ENCODE results near the gene CDCP1. TPM values are rescaled to one million over a fixed set of nuclear protein-coding genes. Genes with fewer than 3 reads are reported as not detected.

CDCP1 gene
- total RNA-seq, 1 donor, result 7.6 TPM

- Histone ChIP-seq H3K4me3 (ENCODE audit: insufficient read depth, low read length) (no peak overlapping the region), H3K9me3 (ENCODE audit: low read depth, low read length) (no peaks in the 10 kb centered on the region), H4K20me1 (ENCODE audit: insufficient read depth, low read length) (no peaks in the 10 kb centered on the region), H2AFZ (ENCODE audit: low read length) (no peak overlapping the region), H3K4me1 (ENCODE audit: insufficient read depth, low read length) (peaks cover 20% of the 10 kb centered on the region), H3K79me2 (ENCODE audit: insufficient read depth, low read length) (peaks cover 4% of the 10 kb centered on the region), H3K27me3 (ENCODE audit: insufficient read depth, low read length) (no peaks in the 10 kb centered on the region), H3K4me2 (ENCODE audit: insufficient read depth, low read length) (no peak overlapping the region), H3K36me3 (ENCODE audit: insufficient read depth, low read length) (no peaks in the 10 kb centered on the region), H3K27ac (ENCODE audit: low read depth, low read length) (no peak overlapping the region)
- DNase-seq (ENCODE audit: insufficient read length, low spot score, missing footprints), result no peak
- TF ChIP-seq, protein P1, sequence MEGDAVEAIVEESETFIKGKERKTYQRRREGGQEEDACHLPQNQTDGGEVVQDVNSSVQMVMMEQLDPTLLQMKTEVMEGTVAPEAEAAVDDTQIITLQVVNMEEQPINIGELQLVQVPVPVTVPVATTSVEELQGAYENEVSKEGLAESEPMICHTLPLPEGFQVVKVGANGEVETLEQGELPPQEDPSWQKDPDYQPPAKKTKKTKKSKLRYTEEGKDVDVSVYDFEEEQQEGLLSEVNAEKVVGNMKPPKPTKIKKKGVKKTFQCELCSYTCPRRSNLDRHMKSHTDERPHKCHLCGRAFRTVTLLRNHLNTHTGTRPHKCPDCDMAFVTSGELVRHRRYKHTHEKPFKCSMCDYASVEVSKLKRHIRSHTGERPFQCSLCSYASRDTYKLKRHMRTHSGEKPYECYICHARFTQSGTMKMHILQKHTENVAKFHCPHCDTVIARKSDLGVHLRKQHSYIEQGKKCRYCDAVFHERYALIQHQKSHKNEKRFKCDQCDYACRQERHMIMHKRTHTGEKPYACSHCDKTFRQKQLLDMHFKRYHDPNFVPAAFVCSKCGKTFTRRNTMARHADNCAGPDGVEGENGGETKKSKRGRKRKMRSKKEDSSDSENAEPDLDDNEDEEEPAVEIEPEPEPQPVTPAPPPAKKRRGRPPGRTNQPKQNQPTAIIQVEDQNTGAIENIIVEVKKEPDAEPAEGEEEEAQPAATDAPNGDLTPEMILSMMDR (IDR thresholded peaks at IDR 0.05; ENCODE audit: extremely low read depth, low read depth, low read length), result no peak
These were observed 26.8 kb downstream of the CDCP1 start for GRCh38 chr3:45119376-45119775.

GRCh38 chr3:45118615-45119071 is 27.5 kb downstream of the CDCP1 start:
- H3K4me1 ChIP-seq (ENCODE audit: insufficient read depth, low read length), result peaks cover 18% of the 10 kb centered on the region
- TF ChIP-seq, protein P1 (IDR thresholded peaks at IDR 0.05; ENCODE audit: extremely low read depth, low read depth, low read length), result no peak
- H3K27me3 ChIP-seq (ENCODE audit: insufficient read depth, low read length), result no peaks in the 10 kb centered on the region
- H4K20me1 ChIP-seq (ENCODE audit: insufficient read depth, low read length), result no peaks in the 10 kb centered on the region
- H3K9me3 ChIP-seq (ENCODE audit: low read depth, low read length), result no peaks in the 10 kb centered on the region
- H2AFZ ChIP-seq (ENCODE audit: low read length), result no peak overlapping the region
- no peak overlapping the region for H3K4me3 ChIP-seq (ENCODE audit: insufficient read depth, low read length)
- DNase-seq (ENCODE audit: insufficient read length, low spot score, missing footprints), result no peak
- peaks cover 4% of the 10 kb centered on the region for H3K79me2 ChIP-seq (ENCODE audit: insufficient read depth, low read length)
- H3K27ac ChIP-seq (ENCODE audit: low read depth, low read length), result no peak overlapping the region
- H3K4me2 ChIP-seq (ENCODE audit: insufficient read depth, low read length), result no peak overlapping the region
- H3K36me3 ChIP-seq (ENCODE audit: insufficient read depth, low read length), result no peaks in the 10 kb centered on the region

DNA sequence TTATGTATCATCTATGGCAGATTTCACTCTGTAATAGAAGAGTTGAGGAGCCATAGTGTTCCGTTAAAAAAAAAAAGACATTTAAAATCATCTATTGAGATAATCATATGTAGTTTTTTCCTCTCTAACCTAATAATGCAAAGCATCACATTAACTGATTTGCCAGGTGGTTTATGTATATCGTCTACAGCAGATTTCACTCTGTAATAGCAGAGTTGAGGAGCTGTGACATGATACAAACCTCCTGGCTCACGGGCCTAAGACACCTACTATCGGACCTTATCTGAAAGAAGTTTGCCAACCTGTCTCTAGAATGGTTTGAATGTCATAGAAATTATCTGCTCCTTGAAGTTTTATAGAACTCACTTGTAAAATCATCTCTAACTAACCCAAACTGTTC is 29.8 kb downstream of the CDCP1 start:
- TF ChIP-seq, protein P1 (IDR thresholded peaks at IDR 0.05; ENCODE audit: extremely low read depth, low read depth, low read length), result no peak
- no peaks in the 10 kb centered on the region for H3K9me3 ChIP-seq (ENCODE audit: low read depth, low read length)
- no peaks in the 10 kb centered on the region for H4K20me1 ChIP-seq (ENCODE audit: insufficient read depth, low read length)
- H3K79me2 ChIP-seq (ENCODE audit: insufficient read depth, low read length), result peaks cover 2% of the 10 kb centered on the region
- DNase-seq (ENCODE audit: insufficient read length, low spot score, missing footprints), result no peak
- H3K27ac ChIP-seq (ENCODE audit: low read depth, low read length), result no peak overlapping the region
- peaks cover 9% of the 10 kb centered on the region for H3K4me1 ChIP-seq (ENCODE audit: insufficient read depth, low read length)
- H3K4me3 ChIP-seq (ENCODE audit: insufficient read depth, low read length), result no peak overlapping the region
- H3K27me3 ChIP-seq (ENCODE audit: insufficient read depth, low read length), result no peaks in the 10 kb centered on the region
- H2AFZ ChIP-seq (ENCODE audit: low read length), result no peak overlapping the region
- H3K36me3 ChIP-seq (ENCODE audit: insufficient read depth, low read length), result no peaks in the 10 kb centered on the region
- no peak overlapping the region for H3K4me2 ChIP-seq (ENCODE audit: insufficient read depth, low read length)

- Histone ChIP-seq H4K20me1 (ENCODE audit: insufficient read depth, low read length) (no peaks in the 10 kb centered on the region), H3K27ac (ENCODE audit: low read depth, low read length) (peak overlapping the region; percentile 60), H3K4me3 (ENCODE audit: insufficient read depth, low read length) (no peak overlapping the region), H3K27me3 (ENCODE audit: insufficient read depth, low read length) (no peaks in the 10 kb centered on the region), H3K4me1 (ENCODE audit: insufficient read depth, low read length) (peaks cover 9% of the 10 kb centered on the region), H3K9me3 (ENCODE audit: low read depth, low read length) (no peaks in the 10 kb centered on the region), H3K4me2 (ENCODE audit: insufficient read depth, low read length) (no peak overlapping the region), H3K36me3 (ENCODE audit: insufficient read depth, low read length) (no peaks in the 10 kb centered on the region), H2AFZ (ENCODE audit: low read length) (no peak overlapping the region), H3K79me2 (ENCODE audit: insufficient read depth, low read length) (no peaks in the 10 kb centered on the region)
- DNase-seq (ENCODE audit: insufficient read length, low spot score, missing footprints), result peak; percentile 67
- TF ChIP-seq, protein P1 (IDR thresholded peaks at IDR 0.05; ENCODE audit: extremely low read depth, low read depth, low read length), result no peak
These were observed 32.5 kb downstream of the CDCP1 start for GRCh38 chr3:45113625-45114050.

Measured in osteoblast (primary cell).